ENCODE data around the gene HRC.
A peak's percentile ranks its signal among the peaks of the same experiment; 100 is the strongest.

- TF ChIP-seq ATF3 (IDR thresholded peaks at IDR 0.05; ENCODE audit: insufficient read depth, low read depth, low read length) = no peak
- TF ChIP-seq TAF1 (IDR thresholded peaks at IDR 0.05; ENCODE audit: low read depth, low read length) = no peak
- no peak for TF ChIP-seq CHD2 (IDR thresholded peaks at IDR 0.05; ENCODE audit: low read length)
- no peak for TF ChIP-seq EZH2 (IDR thresholded peaks at IDR 0.05; ENCODE audit: low read depth, low read length, severe bottlenecking)
- no peak for TF ChIP-seq BRCA1 (IDR thresholded peaks at IDR 0.05; ENCODE audit: low read depth, low read length)
- no peak for TF ChIP-seq HDAC6 (IDR thresholded peaks at IDR 0.05; ENCODE audit: low read depth, low read length)
- no peak for TF ChIP-seq RFX5 (IDR thresholded peaks at IDR 0.05; ENCODE audit: borderline replicate concordance, low read depth, low read length)
- TF ChIP-seq CTCF (IDR thresholded peaks at IDR 0.05; ENCODE audit: control extremely low read depth in 1 of 3, insufficient read depth in 1 of 3, low read depth in 1 of 3, low read length in 3 of 3) = peak; percentile 24 to 64 (median 50); a peak in 3 of 4 replicates
- TF ChIP-seq SP1 (IDR thresholded peaks at IDR 0.05; ENCODE audit: low read depth, low read length) = no peak
- TF ChIP-seq TCF12 (IDR thresholded peaks at IDR 0.05; ENCODE audit: low read depth, low read length) = no peak
- no peak for TF ChIP-seq POLR2AphosphoS5 (IDR thresholded peaks at IDR 0.05; ENCODE audit: low read depth, low read length)
Measured at GRCh38 chr19:49165865-49166301, 10.7 kb upstream of the HRC start.

Measured in H1 (cell line).